Stimulated activated CD8-positive, alpha-beta memory T cell treated with anti-CD3 and anti-CD28 coated beads, Interleukin-15, amount 100 ng/mL, for 1 hour (primary cell): ENCODE data around the gene FAM217A.
A peak's percentile ranks its signal among the peaks of the same experiment; 100 is the strongest.

ENCODE experiments used
- DNase-seq: peaks from one replicate; pipeline ENCODE4 v3.0.0-alpha.2; 2020; ENCODE audit warnings: low read depth

The FAM217A gene

GRCh38 chr6:4085332-4085700, 6.4 kb upstream of the FAM217A start:
- no peak for DNase-seq

- no peak for DNase-seq
Observed at GRCh38 chr6:4084444-4085331, 5.8 kb upstream of the FAM217A start.

GRCh38 chr6:4074478-4075235, 4.3 kb downstream of the FAM217A start:
- DNase-seq, result no peak

GRCh38 chr6:4071330-4071729, 7.6 kb downstream of the FAM217A start:
- no peak for DNase-seq

- no peak for DNase-seq
Observed at GRCh38 chr6:4069199-4069598, 9.7 kb downstream of the FAM217A start.

GRCh38 chr6:4067673-4068072, 11.3 kb downstream of the FAM217A start:
- DNase-seq, result no peak

GRCh38 chr6:4066029-4066755, 12.7 kb downstream of the FAM217A start:
- DNase-seq, result no peak

GRCh38 chr6:4059115-4059777, 19.7 kb downstream of the FAM217A start:
- peak; percentile 27 for DNase-seq

GRCh38 chr6:4057036-4057435, 21.9 kb downstream of the FAM217A start:
- no peak for DNase-seq

GRCh38 chr6:4055420-4056041, 23.4 kb downstream of the FAM217A start:
- no peak for DNase-seq

GRCh38 chr6:4049246-4049645, 29.7 kb downstream of the FAM217A start:
- no peak for DNase-seq

- DNase-seq, result no peak
Observed at GRCh38 chr6:4041480-4041879, 37.5 kb downstream of the FAM217A start.

GRCh38 chr6:4039348-4039747, 39.6 kb downstream of the FAM217A start:
- no peak for DNase-seq

GRCh38 chr6:4036581-4036980, 42.4 kb downstream of the FAM217A start:
- DNase-seq, result no peak

GRCh38 chr6:4032475-4032874, 46.5 kb downstream of the FAM217A start:
- DNase-seq, result no peak

- DNase-seq, result no peak
Observed at GRCh38 chr6:4031442-4031841, 47.5 kb downstream of the FAM217A start.

- DNase-seq, result no peak
Observed at GRCh38 chr6:4030669-4031068, 48.3 kb downstream of the FAM217A start.

- no peak for DNase-seq
Observed at GRCh38 chr6:4029687-4030086, 49.2 kb downstream of the FAM217A start.

GRCh38 chr6:4028051-4028450, 50.9 kb downstream of the FAM217A start:
- DNase-seq, result no peak

GRCh38 chr6:4025681-4026080, 53.3 kb downstream of the FAM217A start:
- DNase-seq, result no peak

- no peak for DNase-seq
Observed at GRCh38 chr6:4023240-4023639, 55.7 kb downstream of the FAM217A start.
